Measurements from ENCODE around the gene PLEKHA4. TPM values are rescaled to one million over a fixed set of nuclear protein-coding genes. Genes with fewer than 3 reads are reported as not detected.
"Not testable (repeated sequence)": the region's sequence is repeated elsewhere in the genome, so short reads cannot be mapped to it uniquely, and the experiment has no call there.

Gene PLEKHA4
- total and polyA plus RNA-seq, 10 of the 15 experiments (the other 5 are each of a cell fraction or from before 2014, with no cell fraction given), result 0.13 to 10.0 (median 6.4) TPM; not detected in 1

DNA sequence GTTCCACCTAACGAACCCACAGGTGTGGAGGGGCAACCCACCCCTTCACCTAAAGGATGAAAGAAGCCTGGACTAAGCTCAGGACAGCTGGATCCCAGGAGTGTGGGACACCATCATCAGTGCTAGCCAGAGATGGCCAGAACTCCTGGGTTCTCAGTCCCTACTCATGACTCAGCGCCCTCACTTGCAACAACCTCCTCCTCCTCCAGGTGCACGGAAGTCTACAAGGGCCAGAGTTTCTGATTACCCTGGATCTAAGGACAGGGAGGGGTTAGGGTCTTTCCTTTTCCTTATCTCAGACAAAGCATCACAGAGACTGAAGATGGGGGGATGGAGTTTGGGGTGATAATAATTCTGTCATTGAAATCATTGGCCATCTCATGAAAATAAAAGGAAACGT, 22.1 kb upstream of the PLEKHA4 start (continued):
- TF ChIP-seq PRDM15 (CRISPR knock-in tag; IDR thresholded peaks at IDR 0.05) (no peak), YBX1 (IDR thresholded peaks at IDR 0.05) (no peak)
- TF ChIP-seq, protein P1, sequence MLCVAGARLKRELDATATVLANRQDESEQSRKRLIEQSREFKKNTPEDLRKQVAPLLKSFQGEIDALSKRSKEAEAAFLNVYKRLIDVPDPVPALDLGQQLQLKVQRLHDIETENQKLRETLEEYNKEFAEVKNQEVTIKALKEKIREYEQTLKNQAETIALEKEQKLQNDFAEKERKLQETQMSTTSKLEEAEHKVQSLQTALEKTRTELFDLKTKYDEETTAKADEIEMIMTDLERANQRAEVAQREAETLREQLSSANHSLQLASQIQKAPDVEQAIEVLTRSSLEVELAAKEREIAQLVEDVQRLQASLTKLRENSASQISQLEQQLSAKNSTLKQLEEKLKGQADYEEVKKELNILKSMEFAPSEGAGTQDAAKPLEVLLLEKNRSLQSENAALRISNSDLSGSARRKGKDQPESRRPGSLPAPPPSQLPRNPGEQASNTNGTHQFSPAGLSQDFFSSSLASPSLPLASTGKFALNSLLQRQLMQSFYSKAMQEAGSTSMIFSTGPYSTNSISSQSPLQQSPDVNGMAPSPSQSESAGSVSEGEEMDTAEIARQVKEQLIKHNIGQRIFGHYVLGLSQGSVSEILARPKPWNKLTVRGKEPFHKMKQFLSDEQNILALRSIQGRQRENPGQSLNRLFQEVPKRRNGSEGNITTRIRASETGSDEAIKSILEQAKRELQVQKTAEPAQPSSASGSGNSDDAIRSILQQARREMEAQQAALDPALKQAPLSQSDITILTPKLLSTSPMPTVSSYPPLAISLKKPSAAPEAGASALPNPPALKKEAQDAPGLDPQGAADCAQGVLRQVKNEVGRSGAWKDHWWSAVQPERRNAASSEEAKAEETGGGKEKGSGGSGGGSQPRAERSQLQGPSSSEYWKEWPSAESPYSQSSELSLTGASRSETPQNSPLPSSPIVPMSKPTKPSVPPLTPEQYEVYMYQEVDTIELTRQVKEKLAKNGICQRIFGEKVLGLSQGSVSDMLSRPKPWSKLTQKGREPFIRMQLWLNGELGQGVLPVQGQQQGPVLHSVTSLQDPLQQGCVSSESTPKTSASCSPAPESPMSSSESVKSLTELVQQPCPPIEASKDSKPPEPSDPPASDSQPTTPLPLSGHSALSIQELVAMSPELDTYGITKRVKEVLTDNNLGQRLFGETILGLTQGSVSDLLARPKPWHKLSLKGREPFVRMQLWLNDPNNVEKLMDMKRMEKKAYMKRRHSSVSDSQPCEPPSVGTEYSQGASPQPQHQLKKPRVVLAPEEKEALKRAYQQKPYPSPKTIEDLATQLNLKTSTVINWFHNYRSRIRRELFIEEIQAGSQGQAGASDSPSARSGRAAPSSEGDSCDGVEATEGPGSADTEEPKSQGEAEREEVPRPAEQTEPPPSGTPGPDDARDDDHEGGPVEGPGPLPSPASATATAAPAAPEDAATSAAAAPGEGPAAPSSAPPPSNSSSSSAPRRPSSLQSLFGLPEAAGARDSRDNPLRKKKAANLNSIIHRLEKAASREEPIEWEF (IDR thresholded peaks at IDR 0.05; ENCODE audit: insufficient replicate concordance, low read depth, low read length), result no peak

DNA sequence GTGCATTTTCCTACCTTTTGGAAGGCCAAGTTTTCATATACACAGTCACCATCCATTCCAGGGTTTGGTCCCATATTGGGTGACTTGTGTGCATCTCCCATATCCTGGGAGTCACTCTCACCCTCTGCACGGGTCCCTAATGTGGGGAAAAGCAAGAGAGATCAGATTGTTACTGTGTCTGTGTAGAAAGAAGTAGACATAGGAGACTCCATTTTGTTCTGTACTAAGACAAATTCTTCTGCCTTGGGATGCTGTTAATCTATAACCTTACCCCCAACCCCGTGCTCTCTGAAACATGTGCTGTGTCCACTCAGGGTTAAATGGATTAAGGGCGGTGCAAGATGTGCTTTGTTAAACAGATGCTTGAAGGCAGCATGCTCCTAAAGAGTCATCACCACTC, 21.1 kb upstream of the PLEKHA4 start:
- H4K20me1 ChIP-seq (ENCODE audit: control insufficient read depth, insufficient read depth); SMC1A ChIA-PET (ENCODE audit: uncharacterized antibody, unreplicated experiment); FAIRE-seq; DNase-seq (ENCODE audit: low read depth, low spot score); H3K79me2 ChIP-seq (ENCODE audit: control insufficient read depth, insufficient read depth, low read length); intact Hi-C loops (cut with micrococcal nuclease; ENCODE audit: unreplicated experiment); H3K9ac ChIP-seq (ENCODE audit: control insufficient read depth, insufficient read depth, low read length); ATAC-seq; H3K4me1 ChIP-seq (ENCODE audit: control insufficient read depth, insufficient read depth, low read length); in situ Hi-C loops (cut with MboI); H3K36me3 ChIP-seq (ENCODE audit: control insufficient read depth in 2 of 2, insufficient read depth in 2 of 2, low read length in 1 of 2); H3K9me3 ChIP-seq (replicated peaks; ENCODE audit: control insufficient read depth, insufficient read depth, low read length); H2AFZ ChIP-seq (ENCODE audit: control insufficient read depth, low read depth, low read length); H3K27ac ChIP-seq (ENCODE audit: control insufficient read depth, insufficient read depth); H3K4me3 ChIP-seq; H3K27me3 ChIP-seq (replicated peaks in 1 of 2; ENCODE audit: control insufficient read depth in 2 of 2, insufficient read depth in 2 of 2, low read length in 1 of 2); RAD21 ChIA-PET (ENCODE audit: unreplicated experiment); H3K4me2 ChIP-seq (ENCODE audit: control insufficient read depth, insufficient read depth); BruUV-seq (replicated peaks): not testable (repeated sequence)
- WGBS (ENCODE audit: insufficient coverage, insufficient replicate concordance, low lambda C conversion rate, missing lambda C conversion rate), result 80% methylated on average over 2 of the region's 3 CpGs
- ChIA-PET CTCF (interaction anchor here (1.0 kb wide), 1 partner anchor 64 kb away, joined by 3 read pairs; no protein-coding TSS in a partner anchor), POLR2A (interaction anchor here (1.0 to 1.6 kb wide), 2 partner anchors 11 to 65 kb away, joined by 5 to 6 read pairs; partner anchors contain the start of genes BAX and NUCB1)
